HPDE6-E6E7 (cell line): ENCODE measurements around the gene FGD1.
A peak's percentile ranks its signal among the peaks of the same experiment; 100 is the strongest.
"Not testable (repeated sequence)": the region's sequence is repeated elsewhere in the genome, so short reads cannot be mapped to it uniquely, and the experiment has no call there.

Experiments
- DNase-seq: peaks from one replicate; pipeline ENCODE4 v3.0.0; 2011; ENCODE audit warnings: missing footprints; ENCODE audit errors: extremely low spot score

FGD1 gene

GRCh38 chrX:54495814-54496516 lies at the start of gene FGD1:
Gene FGD1 (minus strand): TSS chrX:54496234. CDS start chrX:54495432, 802 bp downstream.
- DNase-seq = peak; percentile 60

- not testable (repeated sequence) for DNase-seq
Observed at GRCh38 chrX:54542239-54542638, 46.2 kb upstream of the FGD1 start.

GRCh38 chrX:54540289-54540688 lies 44.3 kb upstream of the FGD1 start:
- no peak for DNase-seq

- DNase-seq = no peak
Observed at GRCh38 chrX:54534271-54534670, 38.2 kb upstream of the FGD1 start.

GRCh38 chrX:54530357-54530900 lies 34.4 kb upstream of the FGD1 start:
- DNase-seq = no peak

GRCh38 chrX:54529552-54530356 lies 33.7 kb upstream of the FGD1 start, which contains the start of gene GNL3L:
Gene GNL3L (plus strand): TSS chrX:54530219. CDS start chrX:54532567, 2,348 bp downstream.
- peak; percentile 54 for DNase-seq

GRCh38 chrX:54529151-54529550 lies 33.1 kb upstream of the FGD1 start:
- no peak for DNase-seq

- DNase-seq = no peak
Observed at GRCh38 chrX:54509400-54509799, 13.4 kb upstream of the FGD1 start.

GRCh38 chrX:54496936-54497335 lies 902 bp upstream of the FGD1 start:
- no peak for DNase-seq

- no peak for DNase-seq
Observed at GRCh38 chrX:54496517-54496852, 451 bp upstream of the FGD1 start.

GRCh38 chrX:54494989-54495813 lies 833 bp downstream of the FGD1 start:
- no peak for DNase-seq

- DNase-seq = no peak
Observed at GRCh38 chrX:54494166-54494988, 1.7 kb downstream of the FGD1 start.

GRCh38 chrX:54492340-54492739 lies 3.7 kb downstream of the FGD1 start:
- no peak for DNase-seq

- not testable (repeated sequence) for DNase-seq
Observed at GRCh38 chrX:54489819-54490218, 6.2 kb downstream of the FGD1 start.

GRCh38 chrX:54484666-54485065 lies 11.4 kb downstream of the FGD1 start:
- no peak for DNase-seq

GRCh38 chrX:54483946-54484345 lies 12.1 kb downstream of the FGD1 start:
- DNase-seq = no peak

GRCh38 chrX:54482839-54483593 lies 13.0 kb downstream of the FGD1 start:
- DNase-seq = no peak

GRCh38 chrX:54479136-54480111 lies 16.6 kb downstream of the FGD1 start:
- no peak for DNase-seq
